Activated T-cell treated with anti-CD3 and anti-CD28 coated beads, Interleukin-2, amount 50 U/mL, for 24 hours (primary cell): ENCODE results near the gene ARHGAP26.

ENCODE experiments used
- DNase-seq: peaks from one replicate; pipeline ENCODE4 v3.0.0-alpha.2; 2020
- H3K27ac Mint-ChIP-seq: 2 replicates; pipeline ENCODE4 v1.8.0; 2020; ENCODE audit warnings: mild to moderate bottlenecking, mixed read lengths
- H3K27me3 Mint-ChIP-seq: 2 replicates; pipeline ENCODE4 v1.8.0; 2020; ENCODE audit warnings: mixed read lengths
- H3K36me3 Mint-ChIP-seq: 2 replicates; pipeline ENCODE4 v1.8.0; 2020; ENCODE audit warnings: low read depth, mixed read lengths
- H3K4me1 Mint-ChIP-seq: 2 replicates; pipeline ENCODE4 v1.8.0; 2020; ENCODE audit warnings: low read depth, mixed read lengths
- H3K4me3 Mint-ChIP-seq: 2 replicates; pipeline ENCODE4 v1.8.0; 2020; ENCODE audit warnings: mild to moderate bottlenecking, moderate library complexity, mixed read lengths
- H3K9me3 Mint-ChIP-seq: 2 replicates; pipeline ENCODE4 v1.8.0; 2020; ENCODE audit warnings: mixed read lengths

The ARHGAP26 gene

DNA sequence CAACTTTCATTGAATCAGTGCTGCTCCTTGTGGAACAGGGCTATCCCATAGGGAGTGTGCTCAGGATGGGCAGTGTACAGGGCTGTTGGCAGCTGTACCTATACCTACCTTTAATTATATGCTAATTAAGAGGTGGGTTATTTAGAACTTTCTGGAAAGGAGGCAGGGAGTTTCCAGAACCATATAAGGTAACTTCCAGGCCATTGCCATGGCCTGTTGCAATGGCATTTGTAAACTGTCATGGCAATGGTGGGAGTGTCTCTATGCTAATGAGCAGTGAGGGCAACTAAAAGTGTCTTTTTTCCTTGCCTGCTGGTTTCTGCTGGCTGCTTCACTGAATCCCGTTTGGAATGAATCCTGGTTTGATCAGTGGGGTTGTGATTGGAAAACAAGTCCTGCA lies 2.3 kb upstream of the ARHGAP26 start:
- peaks cover 30% of the 10 kb centered on the region for H3K4me1 Mint-ChIP-seq
- no peak for DNase-seq
- H3K27me3 Mint-ChIP-seq, result no peaks in the 10 kb centered on the region
- no peak overlapping the region for H3K4me3 Mint-ChIP-seq
- H3K9me3 Mint-ChIP-seq, result no peaks in the 10 kb centered on the region
- peaks cover 8% of the 10 kb centered on the region for H3K36me3 Mint-ChIP-seq
- H3K27ac Mint-ChIP-seq, result no peak overlapping the region

DNA sequence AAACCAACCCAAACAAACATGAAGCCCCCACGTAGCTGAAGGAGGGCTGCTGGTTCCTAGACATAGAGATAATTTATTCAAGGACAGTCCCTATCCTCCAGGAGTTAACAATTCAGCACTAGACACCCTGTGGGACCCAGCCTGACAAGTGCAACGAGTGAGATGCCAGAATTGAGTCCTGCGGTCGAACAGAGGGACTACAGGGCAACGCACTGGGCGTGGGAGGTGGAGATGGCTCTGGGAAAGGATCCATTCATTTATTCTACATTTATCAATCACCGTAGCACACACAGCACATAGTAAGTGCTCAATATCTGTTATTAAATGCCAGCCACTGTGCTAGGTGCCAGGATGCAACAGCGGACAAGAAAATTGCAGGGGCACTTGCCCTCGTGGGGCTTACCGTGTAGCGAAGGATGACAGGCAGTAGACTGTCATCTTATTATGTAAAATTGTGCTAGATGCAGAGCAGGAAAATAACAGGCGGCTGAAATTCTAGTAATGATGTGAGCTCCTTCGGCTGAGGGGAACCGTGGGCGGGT lies 855 bp upstream of the ARHGAP26 start:
- DNase-seq, result no peak
- Mint-ChIP-seq H3K4me1 (peaks cover 40% of the 10 kb centered on the region), H3K36me3 (peaks cover 8% of the 10 kb centered on the region), H3K27me3 (no peaks in the 10 kb centered on the region), H3K27ac (peak overlapping the region; percentile 96), H3K4me3 (peak overlapping the region; percentile 92), H3K9me3 (no peaks in the 10 kb centered on the region)

DNA sequence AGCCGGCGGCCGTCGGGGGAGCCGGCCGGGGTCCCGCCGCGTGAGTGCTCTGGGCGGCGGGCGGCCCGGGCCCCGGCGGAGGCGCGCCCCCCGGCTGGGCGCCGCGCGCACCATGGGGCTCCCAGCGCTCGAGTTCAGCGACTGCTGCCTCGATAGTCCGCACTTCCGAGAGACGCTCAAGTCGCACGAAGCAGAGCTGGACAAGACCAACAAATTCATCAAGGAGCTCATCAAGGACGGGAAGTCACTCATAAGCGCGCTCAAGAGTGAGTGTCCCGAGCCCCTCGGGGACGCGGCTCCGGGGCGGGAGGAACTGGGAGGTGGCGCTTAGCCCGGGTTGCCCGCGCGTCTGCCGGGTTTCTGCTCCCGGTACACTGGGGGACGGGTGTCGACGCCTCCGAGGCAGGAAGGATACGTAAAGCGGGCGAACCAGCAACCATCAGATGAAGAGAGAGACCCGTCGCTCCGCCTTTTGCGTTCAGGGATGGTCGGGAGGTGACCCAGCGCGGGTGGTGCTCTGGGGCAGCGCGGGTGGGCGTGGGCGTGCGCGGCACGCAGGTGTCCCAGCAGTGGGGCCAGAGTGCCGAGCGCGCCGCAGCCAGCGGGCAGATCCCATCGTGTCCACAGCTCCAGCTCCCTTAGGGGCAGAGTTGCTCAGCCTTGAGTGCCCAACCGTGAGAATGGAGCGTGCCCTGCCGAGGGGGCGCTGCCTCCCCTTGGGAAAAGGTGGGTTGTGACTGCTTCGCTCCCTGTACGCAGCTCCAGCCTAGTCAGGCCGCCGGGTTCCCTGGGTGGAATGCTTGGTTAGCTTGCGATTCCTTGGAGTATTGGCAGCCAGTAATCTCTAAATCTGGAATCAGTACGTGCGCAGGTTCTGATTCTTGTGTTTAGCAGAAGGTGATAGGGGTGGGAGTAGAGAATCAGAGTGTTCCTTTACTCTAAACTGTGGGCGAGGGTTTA lies 753 bp downstream of the ARHGAP26 start:
- H3K4me1 Mint-ChIP-seq, result peaks cover 50% of the 10 kb centered on the region
- DNase-seq, result peak; percentile 79
- H3K27me3 Mint-ChIP-seq, result no peaks in the 10 kb centered on the region
- H3K9me3 Mint-ChIP-seq, result no peaks in the 10 kb centered on the region
- H3K27ac Mint-ChIP-seq, result peak overlapping the region; percentile 91
- H3K36me3 Mint-ChIP-seq, result peaks cover 8% of the 10 kb centered on the region
- peak overlapping the region; percentile 92 for H3K4me3 Mint-ChIP-seq

DNA sequence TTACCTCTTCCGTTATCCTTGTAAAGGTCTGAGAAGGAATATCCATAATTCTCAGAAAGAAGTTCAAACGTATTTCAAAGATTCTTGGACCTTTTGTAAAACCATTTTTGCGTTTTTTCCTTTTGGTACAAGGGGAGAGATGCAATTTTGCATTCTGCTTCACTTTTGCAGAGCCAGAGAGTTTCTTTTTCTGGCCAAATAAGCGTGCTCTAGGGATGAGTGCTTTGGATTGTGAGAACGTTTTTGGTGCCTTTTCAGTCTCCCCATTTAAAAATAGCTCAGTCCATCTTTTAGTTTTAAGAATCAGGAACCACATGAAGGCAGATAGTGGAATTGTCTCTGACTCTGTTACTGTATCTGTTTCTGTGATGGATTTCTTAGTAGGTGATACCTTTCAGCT lies 1.5 kb downstream of the ARHGAP26 start:
- Mint-ChIP-seq H3K27me3 (no peaks in the 10 kb centered on the region), H3K4me1 (peaks cover 55% of the 10 kb centered on the region), H3K36me3 (peaks cover 8% of the 10 kb centered on the region), H3K4me3 (peak overlapping the region; percentile 92), H3K9me3 (no peaks in the 10 kb centered on the region), H3K27ac (peak overlapping the region; percentile 91)
- DNase-seq, result no peak

DNA sequence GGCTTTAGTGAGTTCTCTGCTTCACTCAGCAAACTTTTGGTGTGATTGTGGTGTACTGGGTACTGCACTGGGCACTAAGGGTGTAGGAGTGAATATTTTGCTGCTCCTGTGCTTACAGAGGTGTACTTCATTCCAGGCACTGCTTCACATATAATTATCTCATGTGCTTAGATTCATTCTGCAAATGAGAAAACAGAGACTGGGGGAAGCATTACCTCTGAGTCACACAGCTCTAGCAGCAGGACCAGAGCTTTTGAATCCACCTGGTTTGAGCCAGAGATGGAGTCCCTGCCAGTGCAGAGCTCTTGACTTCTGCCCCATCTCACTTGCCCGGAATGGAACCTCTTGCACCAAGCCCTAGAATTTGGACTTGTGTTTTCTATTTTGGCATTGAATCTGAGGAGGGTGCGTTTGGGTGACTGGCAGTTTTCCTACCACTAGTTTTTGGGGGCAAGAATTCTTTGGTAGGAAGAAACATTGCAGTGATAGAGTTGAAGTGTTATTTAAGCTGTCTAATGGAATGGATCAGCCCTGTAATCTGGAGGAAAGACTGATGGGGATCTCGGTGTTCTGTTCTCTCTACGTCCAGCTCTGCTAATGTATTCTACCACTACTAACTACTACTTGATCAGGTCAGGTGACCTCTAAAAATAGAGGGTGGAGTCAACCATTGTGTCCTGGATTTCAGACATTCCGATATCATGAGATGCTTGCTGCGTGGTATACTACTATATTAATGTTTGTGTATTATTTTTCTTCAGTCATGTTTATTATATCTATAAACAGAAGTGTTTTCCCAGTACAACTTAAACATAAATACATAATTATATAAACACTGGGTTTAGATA lies 2.5 kb downstream of the ARHGAP26 start:
- no peak for DNase-seq
- Mint-ChIP-seq H3K27me3 (no peaks in the 10 kb centered on the region), H3K9me3 (no peaks in the 10 kb centered on the region), H3K36me3 (peaks cover 8% of the 10 kb centered on the region), H3K27ac (peak overlapping the region; percentile 38), H3K4me1 (peaks cover 62% of the 10 kb centered on the region), H3K4me3 (peak overlapping the region; percentile 92)

DNA sequence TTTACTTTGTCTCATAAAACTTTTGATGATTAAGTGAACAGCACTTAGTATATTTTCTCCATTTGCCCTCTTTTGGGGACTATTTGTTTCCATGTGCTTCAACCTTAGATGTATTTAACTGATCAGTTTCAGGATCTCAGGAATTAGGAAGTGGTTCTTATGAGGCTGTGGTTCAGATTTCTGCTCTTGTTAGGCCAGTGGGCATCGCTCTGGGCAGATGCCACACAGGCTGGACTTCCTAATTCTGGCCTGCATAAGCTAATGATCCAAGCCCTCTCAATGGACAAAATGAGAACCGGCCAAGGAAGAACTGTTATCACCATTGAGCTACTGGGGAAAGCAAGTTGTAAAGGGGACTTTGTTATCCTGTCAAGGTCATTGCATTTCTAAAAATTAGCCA lies 6.9 kb downstream of the ARHGAP26 start:
- Mint-ChIP-seq H3K9me3 (no peaks in the 10 kb centered on the region), H3K27ac (no peak overlapping the region), H3K27me3 (no peaks in the 10 kb centered on the region), H3K4me3 (no peak overlapping the region), H3K4me1 (peaks cover 74% of the 10 kb centered on the region), H3K36me3 (no peaks in the 10 kb centered on the region)
- DNase-seq, result no peak

DNA sequence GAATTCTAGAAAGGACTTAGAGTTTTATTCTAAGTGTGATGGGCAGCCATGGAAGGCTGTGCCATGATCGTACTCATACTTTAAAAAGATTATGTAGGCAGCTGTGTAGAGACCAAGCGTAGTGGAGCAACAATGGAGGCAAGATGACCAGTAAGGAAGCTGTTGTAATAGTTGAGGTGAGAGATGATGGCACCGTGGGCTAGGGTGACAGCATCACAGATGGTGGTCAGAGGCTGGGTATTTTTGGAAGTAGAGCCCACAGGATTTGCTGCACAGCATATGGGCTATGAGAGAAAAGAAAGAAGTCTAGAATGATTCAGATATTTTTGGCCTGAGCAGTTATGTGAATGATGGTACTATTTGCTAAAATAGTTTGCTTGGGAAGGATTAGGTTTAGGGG lies 7.7 kb downstream of the ARHGAP26 start:
- H3K27me3 Mint-ChIP-seq, result no peaks in the 10 kb centered on the region
- no peak for DNase-seq
- H3K4me1 Mint-ChIP-seq, result peaks cover 74% of the 10 kb centered on the region
- no peak overlapping the region for H3K27ac Mint-ChIP-seq
- H3K9me3 Mint-ChIP-seq, result no peaks in the 10 kb centered on the region
- H3K36me3 Mint-ChIP-seq, result no peaks in the 10 kb centered on the region
- H3K4me3 Mint-ChIP-seq, result no peak overlapping the region

DNA sequence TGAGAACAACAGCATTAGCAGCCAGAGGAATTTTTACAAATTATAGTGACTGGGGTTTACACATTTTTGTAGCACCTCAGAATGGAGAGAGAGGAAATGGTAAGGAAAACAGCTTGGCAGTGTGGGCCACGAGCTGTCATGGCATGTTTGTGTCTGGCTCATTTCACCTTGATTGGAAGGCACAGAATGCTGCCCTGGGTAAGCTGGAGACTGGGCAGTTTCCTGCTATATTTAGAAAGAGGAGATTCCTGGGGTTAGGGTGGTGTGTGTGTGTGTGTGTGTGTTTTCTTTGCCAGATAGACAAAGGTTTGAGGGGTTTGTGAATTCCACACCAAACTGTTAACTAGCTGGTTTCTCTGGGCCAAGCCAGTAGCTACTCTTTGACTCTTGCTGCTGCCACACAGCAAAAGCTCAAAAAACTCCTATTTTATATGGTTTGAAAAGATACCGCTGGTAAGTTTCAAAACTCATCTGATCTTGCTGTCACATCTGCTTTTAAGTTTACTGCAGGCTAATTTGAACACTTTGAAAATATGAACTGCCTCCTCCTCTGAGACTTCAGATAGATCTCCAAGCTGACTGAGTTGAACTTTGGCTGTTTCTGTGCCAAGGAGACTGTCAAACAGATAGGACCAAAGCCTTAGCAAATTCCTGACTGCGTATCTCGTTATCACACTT lies 9.1 kb downstream of the ARHGAP26 start:
- Mint-ChIP-seq H3K9me3 (no peaks in the 10 kb centered on the region), H3K27me3 (no peaks in the 10 kb centered on the region), H3K4me1 (peaks cover 79% of the 10 kb centered on the region), H3K4me3 (no peak overlapping the region), H3K36me3 (no peaks in the 10 kb centered on the region), H3K27ac (no peak overlapping the region)
- DNase-seq, result no peak

DNA sequence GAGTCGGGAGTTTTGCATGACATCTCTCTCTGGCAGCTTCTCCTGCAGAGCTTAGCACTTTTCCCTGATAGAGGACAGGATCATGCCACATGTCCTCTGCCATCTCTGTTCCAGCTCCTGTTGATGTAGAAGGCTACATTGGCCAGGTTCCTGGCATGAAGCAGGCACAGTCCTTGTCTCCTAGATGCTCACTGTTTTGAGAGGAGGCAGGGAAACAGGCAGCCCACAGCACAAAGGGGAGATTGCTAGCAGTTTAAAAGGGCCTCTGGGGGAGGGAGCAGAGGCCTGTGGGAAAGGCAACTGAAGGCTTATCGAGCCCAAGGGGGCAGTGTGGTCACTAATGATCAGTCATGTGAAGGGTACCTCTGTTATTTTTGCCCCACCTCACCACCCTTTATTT lies 10.7 kb downstream of the ARHGAP26 start:
- peaks cover 2% of the 10 kb centered on the region for H3K36me3 Mint-ChIP-seq
- peaks cover 84% of the 10 kb centered on the region for H3K4me1 Mint-ChIP-seq
- no peak overlapping the region for H3K27ac Mint-ChIP-seq
- no peak for DNase-seq
- no peak overlapping the region for H3K4me3 Mint-ChIP-seq
- no peaks in the 10 kb centered on the region for H3K9me3 Mint-ChIP-seq
- no peaks in the 10 kb centered on the region for H3K27me3 Mint-ChIP-seq

DNA sequence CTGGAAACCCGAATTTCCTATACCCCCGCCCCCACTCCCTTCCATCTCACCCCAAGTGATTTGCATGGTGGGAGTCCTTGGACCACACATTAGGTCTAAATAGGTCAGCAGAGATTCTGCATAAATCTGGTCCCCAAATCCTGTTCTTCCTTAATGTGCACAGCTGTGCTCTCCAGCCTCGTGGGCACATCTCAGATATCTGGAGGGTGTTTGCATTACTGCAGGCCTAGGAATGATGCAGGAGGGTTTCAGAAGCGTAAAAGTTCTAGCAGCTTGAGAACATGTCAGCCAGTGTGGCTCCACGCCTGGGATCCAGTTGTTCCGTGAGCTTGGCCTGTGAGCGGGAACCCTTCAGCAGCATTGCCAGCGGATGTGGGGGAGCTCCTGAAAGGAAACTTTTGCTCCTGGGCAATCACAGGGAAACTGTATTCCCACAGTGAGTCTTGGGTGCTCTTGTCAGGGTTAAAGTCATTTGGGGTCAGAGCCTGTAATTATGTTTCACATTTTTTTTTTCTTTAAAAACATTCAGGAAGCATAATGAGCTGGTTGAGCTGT lies 12.9 kb downstream of the ARHGAP26 start:
- Mint-ChIP-seq H3K4me1 (peaks cover 78% of the 10 kb centered on the region), H3K9me3 (no peaks in the 10 kb centered on the region), H3K27ac (peak overlapping the region; percentile 92), H3K36me3 (peaks cover 2% of the 10 kb centered on the region), H3K27me3 (no peaks in the 10 kb centered on the region), H3K4me3 (peak overlapping the region; percentile 62)
- DNase-seq, result no peak

DNA sequence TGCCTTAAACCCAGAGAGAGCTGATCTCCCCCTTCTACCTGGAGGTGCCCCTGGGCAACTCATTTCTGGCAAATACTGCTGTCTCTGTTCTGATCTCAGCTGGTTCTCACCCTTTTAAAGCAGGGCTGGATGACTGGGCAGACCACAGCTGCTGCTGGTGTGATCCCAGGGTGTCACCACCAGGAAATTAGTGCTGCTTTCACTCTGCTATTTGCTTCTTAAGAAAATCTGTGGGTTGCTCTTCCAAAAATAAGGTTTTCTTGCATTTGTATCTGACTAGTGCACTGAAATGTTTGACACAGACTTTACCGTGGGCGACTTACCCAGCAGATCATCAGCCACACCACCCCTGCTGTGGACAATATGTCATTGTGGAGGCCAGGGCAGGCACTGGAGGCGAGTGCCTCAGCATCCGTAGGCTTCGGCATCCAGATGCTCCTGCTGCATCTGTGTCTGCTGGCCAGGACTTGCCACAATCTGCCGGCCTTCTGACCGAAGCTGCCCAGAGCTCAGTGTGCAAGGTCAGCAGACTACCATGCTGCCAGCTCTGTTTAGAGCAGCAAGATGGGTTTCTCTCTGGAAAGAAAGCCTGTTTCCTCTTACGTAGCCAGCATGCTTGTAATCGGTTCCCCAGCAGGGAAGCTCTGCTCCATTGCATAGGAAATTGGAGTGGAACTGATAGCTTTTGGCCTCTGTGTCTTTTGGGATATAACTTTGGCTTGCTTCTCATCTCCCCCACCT lies 13.6 kb downstream of the ARHGAP26 start:
- no peaks in the 10 kb centered on the region for H3K9me3 Mint-ChIP-seq
- H3K4me3 Mint-ChIP-seq, result peak overlapping the region; percentile 62
- H3K36me3 Mint-ChIP-seq, result peaks cover 2% of the 10 kb centered on the region
- peak overlapping the region; percentile 92 for H3K27ac Mint-ChIP-seq
- DNase-seq, result peak; percentile 69
- peaks cover 77% of the 10 kb centered on the region for H3K4me1 Mint-ChIP-seq
- H3K27me3 Mint-ChIP-seq, result no peaks in the 10 kb centered on the region

DNA sequence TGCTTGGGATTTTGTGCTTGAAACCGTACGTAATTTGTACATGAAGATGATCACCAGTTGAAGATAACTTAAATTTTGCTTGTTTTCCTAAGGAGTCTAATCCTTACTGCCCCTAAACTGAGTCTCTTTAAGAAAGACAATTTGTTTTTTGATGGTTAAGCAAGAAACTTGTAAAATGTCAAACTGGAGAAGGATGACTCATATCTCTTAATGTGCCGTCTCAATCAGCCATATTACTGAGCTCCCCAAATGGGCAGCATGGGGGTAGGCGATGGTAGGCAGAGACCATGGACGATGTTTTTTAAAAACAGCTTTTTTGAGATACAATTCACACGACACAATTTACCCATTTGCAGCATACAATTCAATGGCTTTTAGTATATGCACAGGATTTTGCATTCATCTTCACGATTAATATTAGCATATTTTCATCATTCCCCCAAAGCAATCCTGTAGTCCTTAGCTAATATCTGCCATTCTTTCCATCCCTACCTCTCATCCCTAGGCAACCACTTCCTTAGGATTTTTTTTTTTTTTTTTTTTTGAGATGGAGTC lies 14.3 kb downstream of the ARHGAP26 start:
- peaks cover 72% of the 10 kb centered on the region for H3K4me1 Mint-ChIP-seq
- no peak for DNase-seq
- peak overlapping the region; percentile 62 for H3K4me3 Mint-ChIP-seq
- H3K9me3 Mint-ChIP-seq, result no peaks in the 10 kb centered on the region
- H3K36me3 Mint-ChIP-seq, result peaks cover 2% of the 10 kb centered on the region
- H3K27ac Mint-ChIP-seq, result peak overlapping the region; percentile 92
- no peaks in the 10 kb centered on the region for H3K27me3 Mint-ChIP-seq

DNA sequence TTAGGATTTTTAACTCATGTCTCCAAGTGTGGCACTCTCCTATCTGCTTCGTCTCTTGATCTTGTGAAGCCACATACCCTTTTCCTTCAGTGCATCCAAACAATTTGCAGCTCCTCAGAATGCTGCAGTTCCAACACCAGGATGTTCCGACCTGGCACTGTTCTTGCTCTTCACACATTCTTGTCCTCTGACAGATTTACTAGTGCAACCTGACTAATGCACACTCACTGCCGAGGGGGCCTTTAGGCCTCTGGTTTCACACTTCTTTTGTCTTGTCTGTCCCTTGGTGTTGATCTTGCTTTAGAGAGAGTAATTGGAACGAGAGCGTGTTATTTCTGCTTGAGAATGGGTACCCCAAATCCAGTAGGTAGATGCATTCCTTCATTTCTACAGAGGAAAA lies 15.0 kb downstream of the ARHGAP26 start:
- peak overlapping the region; percentile 3 for H3K4me3 Mint-ChIP-seq
- no peaks in the 10 kb centered on the region for H3K9me3 Mint-ChIP-seq
- DNase-seq, result no peak
- H3K36me3 Mint-ChIP-seq, result peaks cover 2% of the 10 kb centered on the region
- H3K27ac Mint-ChIP-seq, result peak overlapping the region; percentile 12
- no peaks in the 10 kb centered on the region for H3K27me3 Mint-ChIP-seq
- H3K4me1 Mint-ChIP-seq, result peaks cover 67% of the 10 kb centered on the region
